HuH-7 (cell line): ENCODE measurements around the gene CNIH4.
"Not testable (repeated sequence)": the region's sequence is repeated elsewhere in the genome, so short reads cannot be mapped to it uniquely, and the experiment has no call there.

ENCODE experiments used
- DNase-seq: peaks from one replicate; pipeline ENCODE4 v3.0.0; 2011; ENCODE audit warnings: low spot score

CNIH4 gene

GRCh38 chr1:224356685-224357625 lies at the start of gene CNIH4:
CNIH4 (plus strand) TSS chr1:224356879; CDS start chr1:224356925, 46 bp downstream.
- DNase-seq, result peak; percentile 99

- DNase-seq, result no peak
These were observed 48.6 kb upstream of the CNIH4 start for GRCh38 chr1:224308064-224308463.

GRCh38 chr1:224311503-224311902 lies 45.2 kb upstream of the CNIH4 start:
- DNase-seq, result not testable (repeated sequence)

DNA sequence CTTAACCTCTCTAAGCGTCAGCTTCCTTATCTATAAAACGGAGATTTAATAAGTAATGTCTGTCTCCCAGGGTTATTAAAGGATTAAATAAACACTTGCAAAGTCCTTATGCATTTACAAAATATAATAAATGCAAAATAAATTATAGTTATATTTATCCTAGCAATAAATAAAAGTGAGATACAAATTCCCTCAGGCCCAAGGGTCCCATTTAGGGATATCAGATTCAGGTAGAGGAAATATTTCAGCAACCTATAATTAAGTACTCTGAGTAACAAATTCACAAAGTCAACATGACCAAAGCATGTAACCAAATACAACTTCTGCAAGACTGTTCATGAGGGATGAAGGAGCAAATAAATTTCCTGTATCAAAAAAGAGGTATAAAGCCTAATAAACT lies 44.7 kb upstream of the CNIH4 start:
- DNase-seq, result no peak

DNA sequence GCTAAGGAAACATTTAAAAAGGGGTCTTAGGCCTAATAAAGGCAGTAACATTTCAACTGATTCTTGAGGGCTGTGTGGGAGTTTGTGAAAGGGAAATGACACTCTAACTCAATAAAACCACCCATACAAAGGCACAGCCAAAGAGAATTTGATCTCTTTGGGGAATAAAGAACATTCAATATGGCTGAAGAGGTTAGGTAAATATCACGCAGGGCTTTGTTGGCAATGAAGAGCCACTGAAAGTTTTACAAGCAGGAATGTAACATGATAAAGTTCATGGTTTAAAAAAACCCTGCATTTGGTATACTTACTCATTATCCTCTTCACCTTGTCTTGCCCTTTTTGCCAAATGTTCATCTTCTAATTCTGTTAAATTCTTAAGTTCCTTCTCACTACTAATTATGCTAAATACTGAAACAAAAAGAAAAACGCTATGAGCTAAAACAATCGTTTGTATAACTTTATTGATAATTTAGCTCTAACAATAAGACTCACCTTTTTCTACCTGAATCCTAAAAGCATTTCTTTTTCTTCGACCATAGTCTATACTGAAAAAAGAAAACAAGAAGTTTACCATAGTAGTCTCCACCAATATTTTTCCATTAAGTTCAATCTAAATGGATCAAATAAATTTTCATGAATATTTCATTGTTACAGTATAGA lies 39.2 kb upstream of the CNIH4 start:
- DNase-seq, result no peak

DNA sequence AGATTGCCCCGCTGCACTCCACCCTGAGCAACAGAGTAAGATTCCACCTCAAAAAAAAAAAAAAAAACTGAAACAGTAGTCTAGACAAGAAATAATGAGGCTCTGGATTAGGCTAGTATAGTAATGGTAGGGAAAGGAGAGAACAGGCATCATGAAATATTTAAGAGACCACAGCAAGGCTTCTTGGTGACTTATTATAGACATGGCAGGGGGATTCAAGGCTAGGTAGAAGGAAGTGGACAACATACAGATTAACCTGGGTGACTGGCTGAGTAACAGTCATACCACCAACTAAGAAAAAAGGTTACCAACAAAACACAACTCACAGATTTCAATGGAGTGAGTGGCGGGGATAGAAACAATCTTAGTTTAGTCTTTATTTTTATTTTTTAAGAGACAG lies 35.0 kb upstream of the CNIH4 start:
- DNase-seq, result no peak

GRCh38 chr1:224325959-224326358 lies 30.7 kb upstream of the CNIH4 start:
- no peak for DNase-seq

DNA sequence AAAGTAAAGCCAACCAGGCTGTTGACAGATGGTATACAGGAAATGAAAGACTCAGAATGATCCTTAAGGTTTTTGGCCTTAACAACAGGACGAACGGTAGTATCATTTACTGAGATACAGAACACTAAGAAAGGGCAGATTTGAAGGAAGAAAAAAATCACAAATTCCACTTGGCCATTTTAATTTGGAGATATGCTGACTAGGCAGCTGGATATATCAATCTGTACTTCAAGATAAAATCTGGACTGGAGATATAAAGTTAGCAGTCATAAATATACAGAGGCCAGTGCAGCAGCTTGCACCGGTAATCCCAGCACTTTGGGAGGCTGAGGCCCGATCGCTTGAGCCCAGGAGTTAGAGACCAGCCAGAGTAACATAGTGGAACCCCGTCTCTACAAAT lies 28.0 kb upstream of the CNIH4 start:
- DNase-seq, result no peak

DNA sequence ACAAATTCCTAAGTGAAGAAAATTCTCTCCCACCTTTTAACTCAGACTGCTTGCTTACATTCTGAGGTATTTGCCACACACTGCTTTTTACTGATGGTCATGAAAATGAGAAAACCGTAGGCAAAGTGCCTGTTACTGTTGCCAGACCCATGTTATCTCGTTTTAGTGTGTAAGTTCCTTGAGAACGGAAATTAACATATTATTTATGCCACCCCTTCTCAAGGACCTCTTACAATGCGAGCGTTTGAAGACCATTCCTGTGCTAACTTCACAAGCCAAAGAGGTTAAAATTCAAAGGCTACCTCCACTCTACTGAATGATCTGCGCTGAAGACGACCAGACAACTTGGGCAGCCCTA lies 27.2 kb upstream of the CNIH4 start:
- no peak for DNase-seq

DNA sequence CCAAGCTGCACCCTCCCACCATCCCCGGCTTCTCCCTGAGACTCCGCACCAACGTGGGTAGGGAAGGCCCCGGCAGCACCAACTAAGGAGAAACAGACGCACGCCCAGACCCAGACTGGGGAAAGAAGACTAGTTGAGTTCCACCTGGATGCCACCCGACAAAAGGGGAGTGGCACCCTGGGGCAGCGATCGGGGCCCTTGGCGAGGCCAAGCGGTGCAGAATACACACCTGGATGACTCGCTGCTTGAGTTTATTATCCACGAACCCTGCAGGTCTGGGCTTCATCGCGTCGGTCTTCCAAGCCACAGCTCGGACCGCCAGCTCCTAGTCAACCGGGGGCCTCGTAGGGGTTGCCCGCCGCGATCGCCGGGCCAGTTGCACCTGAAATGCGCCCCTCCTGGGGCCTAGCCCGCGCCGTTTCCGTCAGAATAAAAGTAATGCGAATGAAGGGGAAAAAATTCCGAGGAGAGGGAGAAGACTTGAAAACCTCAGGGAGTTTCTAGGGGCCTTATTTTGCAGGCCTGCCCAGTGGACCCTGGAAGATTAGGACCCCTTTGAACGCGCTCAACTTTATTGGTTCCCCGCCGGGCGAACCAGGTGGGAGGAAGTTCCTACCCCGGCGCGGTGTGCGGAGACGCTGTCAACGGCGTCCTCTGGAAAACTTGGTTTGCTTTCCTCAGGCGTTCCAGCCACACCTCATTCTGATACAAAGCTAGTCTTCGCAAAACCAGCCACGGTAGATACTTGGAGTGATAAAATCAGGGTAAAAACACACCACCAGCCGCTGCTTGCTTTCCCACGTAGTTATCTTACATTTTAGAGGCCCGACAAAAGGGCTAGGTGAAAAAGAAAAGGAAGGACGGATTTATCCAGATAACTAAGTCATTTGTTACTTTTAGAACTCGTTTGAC lies 26.6 kb upstream of the CNIH4 start, which contains the start of gene NVL:
Gene NVL (minus strand): TSS at position 331 of the 912 bp plus-strand sequence. CDS start 45 bp downstream, at position 286.
- peak; percentile 88 for DNase-seq

- DNase-seq, result no peak
These were observed 25.4 kb upstream of the CNIH4 start for GRCh38 chr1:224331326-224331725.

GRCh38 chr1:224331824-224332223 lies 24.9 kb upstream of the CNIH4 start:
- DNase-seq, result no peak

GRCh38 chr1:224333309-224333926 lies 23.3 kb upstream of the CNIH4 start:
- peak; percentile 53 for DNase-seq

GRCh38 chr1:224333939-224334786 lies 22.5 kb upstream of the CNIH4 start:
- no peak for DNase-seq

GRCh38 chr1:224338150-224338838 lies 18.4 kb upstream of the CNIH4 start:
- DNase-seq, result no peak

DNA sequence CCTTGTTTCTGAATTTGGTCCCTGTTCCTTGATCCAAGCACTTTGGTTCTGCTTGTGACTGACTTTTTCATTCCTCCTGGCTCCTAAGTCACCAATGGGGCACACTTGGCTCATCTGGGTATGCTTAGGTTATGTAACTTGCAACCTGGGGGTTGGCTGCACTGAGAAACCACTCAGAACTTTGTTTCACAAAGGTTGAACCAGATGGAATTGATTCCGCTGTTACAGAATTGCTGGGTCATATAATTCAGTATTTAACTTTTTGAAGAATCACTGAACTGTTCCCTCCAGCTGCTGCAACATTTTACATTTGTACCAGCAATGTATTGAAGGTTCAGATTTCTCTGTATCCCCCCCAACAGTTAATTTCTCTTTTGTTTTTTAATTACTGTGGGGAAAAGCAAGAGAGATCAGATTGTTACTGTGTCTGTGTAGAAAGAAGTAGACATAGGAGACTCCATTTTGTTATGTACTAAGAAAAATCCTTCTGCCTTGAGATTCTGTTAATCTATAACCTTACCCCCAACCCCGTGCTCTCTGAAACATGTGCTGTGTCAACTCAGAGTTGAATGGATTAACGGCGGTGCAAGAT lies 17.1 kb upstream of the CNIH4 start:
- no peak for DNase-seq

DNA sequence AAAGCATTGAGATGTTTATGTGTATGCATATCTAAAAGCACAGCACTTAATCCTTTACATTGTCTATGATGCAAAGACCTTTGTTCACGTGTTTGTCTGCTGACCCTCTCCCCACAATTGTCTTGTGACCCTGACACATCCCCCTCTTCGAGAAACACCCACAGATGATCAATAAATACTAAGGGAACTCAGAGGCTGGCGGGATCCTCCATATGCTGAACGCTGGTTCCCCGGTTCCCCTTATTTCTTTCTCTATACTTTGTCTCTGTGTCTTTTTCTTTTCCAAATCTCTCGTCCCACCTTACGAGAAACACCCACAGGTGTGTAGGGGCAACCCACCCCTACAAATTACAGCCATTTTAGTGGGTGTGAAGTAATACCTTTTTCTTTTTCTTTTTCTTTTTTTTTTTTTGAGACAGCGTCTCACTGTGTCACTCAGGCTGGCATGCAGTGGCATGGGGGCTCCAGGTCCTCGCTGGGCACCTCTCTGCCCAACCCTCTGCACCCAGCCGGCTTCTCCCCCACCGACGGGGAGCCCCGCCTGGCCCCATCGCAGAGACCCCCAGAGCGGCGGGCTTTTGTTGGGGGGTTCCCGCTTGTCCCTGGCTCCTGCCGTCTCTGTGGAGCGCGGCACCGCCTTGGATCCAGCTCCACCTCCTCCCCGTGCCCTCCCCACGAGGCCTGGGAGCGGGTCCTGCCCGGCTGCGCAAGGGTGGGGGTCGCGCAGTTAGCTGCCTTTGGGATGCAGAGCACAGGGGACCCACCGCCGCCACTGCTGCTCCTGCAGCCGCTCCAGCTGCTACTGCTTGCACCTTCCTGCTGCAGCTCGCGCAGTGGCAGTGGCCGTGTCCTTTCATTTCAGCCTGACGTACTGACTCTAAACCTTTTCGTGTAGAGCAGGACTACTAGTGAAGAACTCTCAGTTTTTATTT lies 16.0 kb upstream of the CNIH4 start:
- peak; percentile 57 for DNase-seq

DNA sequence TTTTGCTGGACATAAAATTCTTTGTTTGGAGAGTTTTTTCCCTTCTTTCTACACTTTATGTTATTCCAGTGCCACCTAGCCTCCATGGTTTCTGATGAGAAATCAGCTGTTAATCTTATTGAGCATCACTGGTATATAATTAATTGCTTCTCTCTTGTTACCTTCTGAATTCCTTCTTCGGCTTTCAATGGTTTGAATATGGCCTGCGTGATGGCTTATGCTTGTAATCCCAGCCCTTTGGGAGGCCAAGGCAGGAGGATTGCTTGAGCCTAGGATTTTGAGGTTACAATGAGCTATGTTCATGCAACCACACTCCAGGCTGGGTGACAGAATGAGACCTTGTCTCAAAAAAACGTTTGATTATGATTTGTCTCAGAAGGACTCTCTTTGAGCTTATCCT lies 13.0 kb upstream of the CNIH4 start:
- DNase-seq, result no peak

DNA sequence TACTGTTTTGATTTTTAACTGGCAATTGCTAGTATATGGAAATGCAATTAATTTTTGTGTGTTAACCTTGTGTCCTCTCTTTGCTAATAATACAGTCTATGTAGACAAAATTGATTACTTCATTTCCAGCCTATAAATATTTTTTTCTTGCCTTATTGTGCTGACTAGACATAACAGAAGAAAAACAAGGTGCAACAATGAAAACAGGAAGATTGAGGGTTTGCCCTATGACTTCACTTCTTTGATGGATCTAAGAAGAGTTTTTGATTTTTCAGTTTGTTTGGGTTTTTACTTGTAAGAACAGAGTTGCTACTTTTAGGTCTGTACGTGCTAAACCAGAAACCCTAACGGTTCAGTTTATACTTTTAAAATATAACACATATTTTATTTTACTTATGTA lies 8.5 kb upstream of the CNIH4 start:
- no peak for DNase-seq
